HG03060 (cell line): Measurements from ENCODE around the gene TNNC2.
"Not testable (repeated sequence)": the region's sequence is repeated elsewhere in the genome, so short reads cannot be mapped to it uniquely, and the experiment has no call there.

ENCODE experiments used
- ATAC-seq: cut with Tn5 transposase; IDR thresholded peaks from one replicate; pipeline ENCODE4 v1.9.1; 2021; ENCODE audit warnings: low read depth, moderate number of reproducible peaks; ENCODE audit not compliant: unreplicated experiment

TNNC2 gene

DNA sequence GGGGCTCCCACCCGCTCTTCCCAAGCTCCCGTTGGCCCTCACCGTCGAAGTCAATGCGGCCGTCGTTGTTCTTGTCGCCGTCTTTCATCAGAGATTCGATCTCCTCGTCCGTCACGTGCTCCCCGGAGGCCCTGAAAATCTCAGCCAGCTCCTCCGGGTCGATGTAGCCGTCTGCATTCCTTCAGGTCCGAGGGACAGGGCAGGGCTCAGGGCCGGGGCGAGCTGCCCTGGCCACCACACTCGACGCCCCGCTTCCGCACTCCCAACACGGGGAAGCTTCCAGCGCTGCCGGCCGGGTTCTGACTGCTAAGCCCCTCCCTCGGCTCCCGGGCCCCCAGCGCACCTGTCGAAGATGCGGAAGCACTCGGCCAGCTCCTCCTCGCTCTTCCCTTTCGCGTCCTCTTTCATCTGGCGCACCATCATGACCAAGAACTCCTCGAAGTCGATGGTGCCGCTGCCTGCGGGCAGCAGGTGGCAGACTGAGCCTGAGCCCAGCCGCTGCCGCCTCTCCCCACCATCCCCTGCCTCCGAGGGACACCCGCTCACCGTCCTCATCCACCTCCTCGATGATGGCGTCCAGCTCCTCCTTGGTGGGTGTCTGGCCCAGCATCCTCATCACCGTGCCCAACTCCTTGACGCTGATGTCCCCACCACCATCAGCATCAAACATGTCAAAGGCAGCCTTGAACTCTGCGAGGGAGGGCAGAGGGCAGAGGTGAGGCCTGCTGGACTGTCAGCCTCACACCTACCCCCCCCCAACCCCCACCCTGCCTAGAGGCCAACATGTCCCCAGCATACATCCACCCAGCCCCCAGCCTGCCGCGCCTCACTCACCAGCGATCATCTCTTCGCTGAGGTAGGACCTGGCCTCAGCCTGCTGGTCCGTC is 2.9 kb downstream of the TNNC2 start:
- ATAC-seq = no peak

DNA sequence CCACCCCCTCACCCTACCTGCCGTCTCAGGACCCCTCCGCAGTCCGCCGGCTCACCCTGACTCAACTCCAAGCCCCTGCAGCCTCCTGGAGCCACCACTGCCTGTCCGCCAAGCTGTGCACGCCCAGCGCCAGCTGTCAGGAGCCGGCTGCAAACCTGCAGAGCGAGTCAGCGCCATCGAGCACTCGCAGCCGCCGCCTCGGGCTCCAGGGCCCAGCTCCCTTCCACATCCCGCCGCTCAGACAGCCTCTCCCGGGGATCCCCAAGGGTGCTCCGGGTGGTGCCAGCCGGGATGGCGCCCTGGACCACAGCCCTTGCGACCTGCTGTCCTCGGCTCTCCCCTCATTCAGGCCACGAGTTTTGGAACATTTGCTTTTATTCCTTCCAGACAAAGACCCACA is 4.3 kb downstream of the TNNC2 start:
- no peak for ATAC-seq

GRCh38 chr20:45821947-45822346 is 5.2 kb downstream of the TNNC2 start:
- no peak for ATAC-seq

DNA sequence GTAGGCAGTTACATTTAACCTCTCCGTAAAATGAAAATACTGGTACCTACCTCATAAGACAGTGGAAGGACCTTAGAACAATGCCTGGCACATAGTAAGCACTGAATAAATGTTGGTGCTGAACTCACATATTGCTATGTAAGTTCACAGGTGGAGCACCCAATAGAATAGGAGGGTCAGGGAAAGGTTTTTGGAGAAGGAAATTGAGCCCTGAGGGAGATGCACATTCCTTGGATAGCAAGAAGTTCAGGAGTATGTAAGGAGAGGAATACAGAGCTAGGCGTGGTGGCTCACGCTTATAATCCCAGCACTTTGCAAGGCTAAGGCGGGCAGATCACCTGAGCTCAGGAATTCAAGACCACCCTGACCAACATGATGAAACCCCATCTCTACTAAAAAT is 7.6 kb downstream of the TNNC2 start:
- ATAC-seq = no peak

- no peak for ATAC-seq
These were observed 8.9 kb downstream of the TNNC2 start for GRCh38 chr20:45818239-45818638.

GRCh38 chr20:45817376-45818194 is 9.5 kb downstream of the TNNC2 start:
- no peak for ATAC-seq

DNA sequence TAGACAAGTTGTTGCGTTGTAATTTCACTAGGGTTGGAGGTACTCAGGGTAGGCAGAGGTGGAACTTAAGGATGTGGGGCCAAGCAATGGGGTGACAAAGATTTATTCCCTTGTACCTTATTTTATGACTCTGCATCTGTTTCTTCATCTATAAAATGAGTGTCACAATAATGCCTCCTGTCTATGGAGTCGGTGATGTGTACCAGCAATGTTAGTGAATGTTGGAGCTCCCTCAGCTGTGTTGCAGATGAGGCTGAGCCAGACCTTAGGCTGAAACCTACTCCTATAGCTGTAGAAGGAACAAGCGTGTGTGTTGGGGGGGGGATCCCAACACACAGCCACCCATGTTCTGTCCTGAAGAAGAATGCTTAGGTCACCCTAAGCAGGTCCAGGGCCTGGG is 10.2 kb downstream of the TNNC2 start:
- ATAC-seq = no peak

DNA sequence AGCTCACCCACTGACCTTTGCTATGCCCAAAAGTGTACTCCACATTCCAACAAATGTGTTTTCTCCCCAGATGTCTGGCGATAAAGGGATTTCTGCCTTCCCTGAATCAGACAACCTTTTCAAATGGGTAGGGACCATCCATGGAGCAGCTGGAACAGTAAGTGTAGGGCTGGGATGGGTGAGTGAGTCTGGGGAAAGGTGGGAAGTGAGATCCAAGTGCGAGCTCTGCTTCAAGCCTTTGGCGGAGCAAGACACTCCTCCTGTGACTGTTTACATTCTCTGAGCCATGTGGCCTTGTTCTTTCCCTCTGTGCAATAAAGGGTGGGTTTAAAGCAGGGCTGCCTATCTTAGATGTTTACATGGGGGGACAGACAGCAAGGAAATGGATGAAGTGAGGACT is 12.8 kb downstream of the TNNC2 start:
- ATAC-seq = no peak

GRCh38 chr20:45813489-45813888 is 13.6 kb downstream of the TNNC2 start:
- no peak for ATAC-seq

DNA sequence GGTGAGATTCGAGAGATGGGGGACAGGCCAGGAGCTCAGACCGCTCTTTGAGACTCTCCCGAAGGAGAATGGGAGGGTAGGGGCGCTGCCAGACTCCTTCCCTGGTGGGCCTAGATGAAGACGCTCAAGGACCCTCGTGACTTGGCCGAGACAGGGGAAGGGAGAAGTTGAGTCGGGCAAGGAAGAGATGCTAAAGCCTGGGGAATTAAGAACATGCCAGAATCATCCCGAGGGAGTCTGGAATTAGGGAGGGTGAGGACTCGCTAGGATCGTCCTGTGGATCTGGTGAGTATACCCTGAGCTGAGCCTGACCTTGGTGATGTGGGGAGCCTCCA is 14.1 kb downstream of the TNNC2 start:
- ATAC-seq = no peak

DNA sequence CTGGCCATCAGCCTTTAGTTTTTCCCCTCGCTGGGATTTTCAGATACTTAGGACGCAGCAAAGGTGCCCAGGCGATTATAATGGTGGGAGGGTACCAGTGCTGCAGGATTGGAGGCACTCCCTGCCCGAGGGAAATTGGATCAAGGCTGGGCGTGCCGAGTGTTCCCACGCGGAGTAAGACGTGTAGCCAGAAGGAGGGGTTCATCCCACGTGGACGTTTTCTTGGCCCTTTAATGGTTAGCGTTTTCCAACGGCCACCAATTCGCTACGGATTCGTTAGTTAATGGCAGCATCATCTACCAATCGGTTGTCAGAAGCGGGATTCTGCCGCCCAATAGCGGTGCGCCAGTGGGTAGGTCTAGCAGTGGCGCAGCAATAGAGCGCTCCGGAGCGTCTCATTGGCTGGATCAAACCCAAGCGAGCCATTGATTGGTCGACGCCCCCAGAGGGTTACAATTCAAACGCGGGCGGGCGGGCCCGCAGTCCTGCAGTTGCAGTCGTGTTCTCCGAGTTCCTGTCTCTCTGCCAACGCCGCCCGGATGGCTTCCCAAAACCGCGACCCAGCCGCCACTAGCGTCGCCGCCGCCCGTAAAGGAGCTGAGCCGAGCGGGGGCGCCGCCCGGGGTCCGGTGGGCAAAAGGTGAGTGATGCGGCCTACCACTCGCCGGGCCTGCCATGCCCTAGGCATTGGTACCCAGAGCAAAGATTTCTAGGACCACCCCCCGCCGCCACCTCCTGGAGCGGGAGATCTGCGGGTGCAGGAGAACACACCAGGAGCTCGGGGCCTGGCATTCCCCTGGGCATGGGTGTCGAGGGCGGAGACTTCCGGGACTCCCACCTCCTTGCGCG is 14.7 kb downstream of the TNNC2 start, which contains the start of gene UBE2C:
Gene UBE2C (plus strand): TSS at position 488 of the 849 bp plus-strand sequence. CDS start 52 bp downstream, at position 540.
- ATAC-seq = peak; percentile 94

DNA sequence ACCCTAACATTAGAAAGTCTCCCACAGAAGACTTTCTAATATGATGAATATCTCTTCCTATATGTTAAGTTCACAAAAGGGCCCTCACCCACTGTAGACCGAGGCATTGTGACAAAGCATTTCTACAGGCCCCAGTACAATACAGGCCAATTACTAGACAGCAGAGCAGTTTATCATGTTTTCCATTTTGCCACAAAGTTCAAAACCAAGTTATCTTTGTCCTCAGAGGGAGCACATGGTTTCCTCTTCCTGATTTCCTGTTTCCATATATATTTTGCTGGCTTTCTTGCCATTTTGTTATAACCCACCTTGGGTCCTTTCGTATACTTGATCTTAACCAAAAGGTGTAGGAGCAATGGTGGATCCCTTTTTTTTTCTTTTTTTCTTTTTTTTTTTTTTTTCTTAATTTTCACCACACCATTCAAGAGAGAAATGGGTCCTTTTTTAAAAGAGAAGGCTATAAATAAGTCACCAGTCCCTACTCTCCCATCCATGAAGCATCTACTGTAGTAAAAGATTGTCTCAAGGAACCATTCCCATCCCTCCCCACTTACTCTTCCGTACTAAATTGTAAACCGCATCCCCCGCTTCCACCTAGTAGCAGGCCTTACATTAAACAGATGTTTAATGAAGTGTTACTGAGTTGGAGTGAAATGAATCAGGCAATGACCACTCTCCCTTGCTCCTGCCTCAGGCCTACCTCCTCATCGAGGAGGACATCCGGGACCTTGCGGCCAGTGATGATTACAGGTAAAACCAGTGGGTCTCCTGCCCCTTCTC is 16.7 kb downstream of the TNNC2 start:
- ATAC-seq = no peak

GRCh38 chr20:45801851-45802250 is 25.3 kb downstream of the TNNC2 start:
- ATAC-seq = no peak

DNA sequence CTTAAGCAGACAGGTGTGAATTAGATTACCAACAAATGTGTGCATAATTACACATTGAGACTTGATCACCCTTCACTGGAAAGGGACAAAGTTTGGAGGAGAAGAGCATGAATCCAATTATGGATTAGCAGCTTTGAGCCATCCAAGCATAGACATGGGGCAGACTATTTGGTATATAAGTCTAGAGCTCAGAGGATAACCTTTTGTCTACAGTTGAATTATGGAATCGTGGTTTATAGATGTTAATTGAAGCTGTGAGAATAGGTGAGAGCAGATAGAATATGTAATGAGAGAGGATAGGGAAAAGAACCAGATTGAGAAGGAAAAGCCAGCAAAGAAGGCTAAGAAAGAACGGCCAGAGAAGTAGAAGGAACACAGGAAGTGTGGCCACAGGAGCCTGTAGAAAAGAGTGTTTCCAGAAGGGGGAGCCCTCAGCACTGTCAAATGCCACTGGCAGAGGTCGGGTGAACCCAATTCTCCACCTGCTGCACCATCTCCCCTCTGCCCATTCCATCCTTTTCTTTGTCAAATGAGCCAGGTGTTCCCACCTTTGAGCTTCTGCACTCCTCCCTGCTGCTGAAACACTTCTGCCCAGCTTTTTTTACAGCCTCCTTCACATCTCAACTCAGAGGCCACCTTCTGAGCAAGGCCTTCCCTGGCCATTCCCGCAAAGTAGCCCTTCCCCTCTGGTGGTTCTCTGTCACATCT is 28.0 kb downstream of the TNNC2 start:
- no peak for ATAC-seq

- not testable (repeated sequence) for ATAC-seq
These were observed 29.2 kb downstream of the TNNC2 start for GRCh38 chr20:45797955-45798354.

GRCh38 chr20:45797510-45797909 is 29.6 kb downstream of the TNNC2 start:
- ATAC-seq = not testable (repeated sequence)

GRCh38 chr20:45796337-45797065 is 30.6 kb downstream of the TNNC2 start:
- ATAC-seq = no peak

DNA sequence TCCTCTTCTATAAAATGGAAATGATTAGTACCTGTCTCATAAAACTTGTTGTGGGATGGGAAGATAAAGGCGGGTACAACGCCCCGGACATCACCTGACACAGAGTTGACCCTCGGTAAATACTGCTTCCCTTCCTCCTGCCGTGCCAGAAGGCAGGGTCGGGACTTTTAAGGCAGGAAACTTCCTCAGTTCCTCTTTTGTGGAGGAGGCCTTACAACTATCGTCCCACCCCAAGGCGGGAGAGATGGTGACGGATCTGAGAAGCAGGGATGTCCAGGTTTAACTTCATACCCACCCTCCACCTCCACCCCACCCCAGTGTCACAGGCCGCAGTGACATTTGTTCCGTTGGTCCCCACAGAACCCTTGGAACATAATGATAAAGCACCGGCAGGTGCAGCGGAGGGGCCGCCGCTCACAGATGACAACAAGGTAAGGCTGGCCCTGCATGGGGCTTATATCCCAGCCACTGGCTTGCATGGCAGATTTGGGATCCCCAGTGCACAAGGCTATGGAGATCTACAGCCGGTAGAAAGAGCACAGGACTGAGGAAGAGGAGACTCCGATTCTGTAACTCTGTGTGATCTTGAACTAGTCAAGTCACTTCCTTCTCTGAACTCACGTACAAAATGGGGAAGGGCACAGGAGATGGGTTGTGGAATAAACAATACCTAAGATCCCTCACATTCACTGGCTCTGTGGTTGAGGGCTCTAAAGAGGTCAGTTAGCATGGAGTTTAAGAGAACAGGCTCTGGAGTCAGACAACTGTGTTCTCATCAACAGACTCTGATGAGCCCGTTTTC is 34.6 kb downstream of the TNNC2 start:
- no peak for ATAC-seq
